ENCODE measurements around the gene FAHD2B.
"Not testable (repeated sequence)": the region's sequence is repeated elsewhere in the genome, so short reads cannot be mapped to it uniquely, and the experiment has no call there.

FAHD2B gene

DNA sequence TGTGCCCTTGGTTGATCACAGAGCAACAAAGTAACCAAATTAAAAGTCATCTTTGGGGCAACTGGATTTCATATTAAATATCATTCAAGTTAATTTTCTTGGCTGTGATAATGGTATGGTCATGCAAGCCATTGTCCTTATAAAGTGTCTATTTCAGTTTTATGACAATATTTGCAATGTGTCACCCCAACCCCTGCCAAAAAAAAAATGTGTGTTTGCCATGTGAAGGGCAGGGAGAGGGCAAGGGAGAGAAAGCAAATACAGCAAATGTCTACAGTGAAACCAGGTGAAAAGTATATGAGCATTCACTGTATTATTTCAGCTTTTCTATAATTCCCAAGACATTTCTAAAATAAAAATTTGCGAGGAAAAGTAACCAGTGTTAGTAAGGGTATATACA, 6.0 kb downstream of the FAHD2B start:
- not testable (repeated sequence) for H3K4me3 ChIP-seq (replicated peaks; ENCODE audit: low read depth, low read length); DNase-seq (ENCODE audit: extremely low read depth, low read depth)

GRCh38 chr2:97085093-97085492, 9.6 kb downstream of the FAHD2B start:
- not testable (repeated sequence) for H3K4me3 ChIP-seq (replicated peaks; ENCODE audit: low read depth, low read length); DNase-seq (ENCODE audit: extremely low read depth, low read depth)

DNA sequence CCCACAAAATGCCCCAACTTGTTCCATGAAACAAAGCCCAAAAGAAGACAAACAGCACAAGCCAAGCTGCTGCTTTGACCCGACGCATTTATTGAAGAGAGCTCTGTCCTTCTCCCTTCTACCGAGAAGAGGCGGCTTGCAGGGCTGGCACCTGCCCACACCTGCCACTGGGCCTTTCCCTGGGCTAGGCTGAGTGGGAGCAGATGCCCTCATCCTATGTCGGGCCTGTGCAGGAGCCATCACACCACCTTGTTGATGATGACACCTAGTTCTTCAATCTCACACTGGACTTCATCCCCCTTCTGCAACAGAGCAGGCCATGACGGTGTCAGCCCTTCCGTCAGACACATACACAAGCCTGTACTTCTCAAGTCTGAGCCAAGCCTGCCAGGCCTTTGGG, 11.2 kb downstream of the FAHD2B start:
- DNase-seq (ENCODE audit: extremely low read depth, low read depth); H3K4me3 ChIP-seq (replicated peaks; ENCODE audit: low read depth, low read length): not testable (repeated sequence)

DNA sequence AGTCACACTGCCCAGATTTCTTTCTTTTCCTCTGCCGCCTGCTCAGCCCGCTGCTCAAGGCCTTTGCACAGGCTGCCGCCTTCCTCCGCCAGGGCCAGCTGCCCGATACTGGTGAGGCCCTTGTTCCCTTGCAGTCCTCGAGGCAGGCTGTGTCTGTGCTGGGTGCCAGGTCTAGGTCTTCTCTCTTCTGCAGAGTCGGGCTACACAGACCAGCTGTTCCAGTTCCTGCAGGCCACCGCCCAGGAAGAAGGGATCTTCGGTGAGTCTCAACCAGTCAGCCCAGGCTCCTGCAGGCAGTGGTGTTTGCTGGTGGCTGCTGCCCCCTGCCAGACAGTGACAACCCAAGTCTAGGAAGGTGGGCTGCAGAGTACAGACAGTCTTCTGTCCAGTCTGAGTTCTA, 12.5 kb downstream of the FAHD2B start:
- DNase-seq (ENCODE audit: extremely low read depth, low read depth); H3K4me3 ChIP-seq (replicated peaks; ENCODE audit: low read depth, low read length): not testable (repeated sequence)

DNA sequence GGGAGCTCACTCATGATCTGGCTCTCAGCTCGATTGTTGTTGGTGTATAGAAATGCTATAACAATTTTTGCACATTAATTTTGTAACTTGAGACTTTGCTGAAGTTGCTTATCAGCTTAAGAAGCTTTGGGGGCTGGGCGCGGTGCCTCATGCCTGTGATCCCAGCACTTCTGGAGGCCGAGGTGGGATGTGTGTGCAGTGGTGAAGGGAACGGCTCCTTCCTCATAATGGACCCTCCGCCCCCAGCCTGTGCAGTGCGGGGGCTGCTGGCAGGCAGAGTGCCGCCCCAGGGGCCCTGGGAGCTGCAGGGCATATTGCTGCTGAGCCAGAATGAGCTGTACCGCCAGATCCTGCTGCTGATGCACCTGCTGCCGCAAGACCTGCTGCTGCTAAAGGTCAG, 13.8 kb downstream of the FAHD2B start:
- H3K4me3 ChIP-seq (replicated peaks; ENCODE audit: low read depth, low read length); DNase-seq (ENCODE audit: extremely low read depth, low read depth): not testable (repeated sequence)

DNA sequence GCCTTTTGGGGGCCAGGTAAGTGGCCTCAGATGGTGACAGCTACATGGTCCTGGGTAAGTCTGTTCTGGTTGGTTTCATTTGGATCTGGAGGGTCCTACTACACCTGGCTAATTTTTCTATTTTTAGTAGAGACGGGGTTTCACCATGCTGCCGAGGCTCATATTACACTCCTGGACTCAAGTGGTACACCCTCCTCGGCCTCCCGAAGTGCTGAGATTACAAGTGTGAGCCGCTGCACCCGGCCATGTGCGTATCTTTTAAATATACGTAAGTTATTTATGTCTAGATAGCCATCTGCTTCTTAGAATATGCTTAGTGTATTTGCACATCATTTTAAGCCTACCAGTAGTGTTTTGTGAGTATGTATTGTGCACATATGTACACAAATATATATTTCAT, 17.5 kb downstream of the FAHD2B start:
- DNase-seq (ENCODE audit: extremely low read depth, low read depth); H3K4me3 ChIP-seq (replicated peaks; ENCODE audit: low read depth, low read length): not testable (repeated sequence)

- H3K4me3 ChIP-seq (replicated peaks; ENCODE audit: low read depth, low read length); DNase-seq (ENCODE audit: extremely low read depth, low read depth): not testable (repeated sequence)
These were observed 23.8 kb downstream of the FAHD2B start for GRCh38 chr2:97070915-97071314.

DNA sequence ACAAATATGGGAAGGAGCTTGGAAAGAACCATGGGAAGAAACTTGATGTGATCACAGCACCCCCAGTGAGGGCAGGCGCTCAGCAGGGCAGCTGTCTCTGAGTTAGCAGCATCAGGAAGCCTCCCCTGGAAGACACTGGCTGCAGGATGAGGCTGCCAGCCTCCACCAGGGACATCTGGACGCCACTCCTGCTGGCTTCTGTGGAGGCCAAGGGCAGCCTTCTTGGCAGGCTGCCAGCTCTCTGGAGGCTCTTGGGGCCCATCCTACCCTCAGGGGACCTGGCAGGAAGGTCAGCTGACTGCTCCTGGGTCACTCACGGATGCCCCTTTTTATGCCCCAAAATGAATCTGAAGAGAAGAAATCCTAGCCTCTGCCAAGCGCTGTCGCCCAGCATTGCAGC, 26.0 kb downstream of the FAHD2B start:
- not testable (repeated sequence) for H3K4me3 ChIP-seq (replicated peaks; ENCODE audit: low read depth, low read length); DNase-seq (ENCODE audit: extremely low read depth, low read depth)

- no peak overlapping the region for H3K4me3 ChIP-seq (replicated peaks; ENCODE audit: low read depth, low read length)
- TF ChIP-seq, protein P1, sequence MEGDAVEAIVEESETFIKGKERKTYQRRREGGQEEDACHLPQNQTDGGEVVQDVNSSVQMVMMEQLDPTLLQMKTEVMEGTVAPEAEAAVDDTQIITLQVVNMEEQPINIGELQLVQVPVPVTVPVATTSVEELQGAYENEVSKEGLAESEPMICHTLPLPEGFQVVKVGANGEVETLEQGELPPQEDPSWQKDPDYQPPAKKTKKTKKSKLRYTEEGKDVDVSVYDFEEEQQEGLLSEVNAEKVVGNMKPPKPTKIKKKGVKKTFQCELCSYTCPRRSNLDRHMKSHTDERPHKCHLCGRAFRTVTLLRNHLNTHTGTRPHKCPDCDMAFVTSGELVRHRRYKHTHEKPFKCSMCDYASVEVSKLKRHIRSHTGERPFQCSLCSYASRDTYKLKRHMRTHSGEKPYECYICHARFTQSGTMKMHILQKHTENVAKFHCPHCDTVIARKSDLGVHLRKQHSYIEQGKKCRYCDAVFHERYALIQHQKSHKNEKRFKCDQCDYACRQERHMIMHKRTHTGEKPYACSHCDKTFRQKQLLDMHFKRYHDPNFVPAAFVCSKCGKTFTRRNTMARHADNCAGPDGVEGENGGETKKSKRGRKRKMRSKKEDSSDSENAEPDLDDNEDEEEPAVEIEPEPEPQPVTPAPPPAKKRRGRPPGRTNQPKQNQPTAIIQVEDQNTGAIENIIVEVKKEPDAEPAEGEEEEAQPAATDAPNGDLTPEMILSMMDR (IDR thresholded peaks at IDR 0.05; ENCODE audit: low read depth, low read length, missing control alignments), result no peak
- no peak for DNase-seq (ENCODE audit: extremely low read depth, low read depth)
These were observed 26.6 kb downstream of the FAHD2B start for GRCh38 chr2:97068074-97068473.

- H3K4me3 ChIP-seq (replicated peaks; ENCODE audit: low read depth, low read length), result no peak overlapping the region
- DNase-seq (ENCODE audit: extremely low read depth, low read depth), result no peak
- TF ChIP-seq, protein P1 (IDR thresholded peaks at IDR 0.05; ENCODE audit: low read depth, low read length, missing control alignments), result no peak
These were observed 27.2 kb downstream of the FAHD2B start for GRCh38 chr2:97067279-97068004.

DNA sequence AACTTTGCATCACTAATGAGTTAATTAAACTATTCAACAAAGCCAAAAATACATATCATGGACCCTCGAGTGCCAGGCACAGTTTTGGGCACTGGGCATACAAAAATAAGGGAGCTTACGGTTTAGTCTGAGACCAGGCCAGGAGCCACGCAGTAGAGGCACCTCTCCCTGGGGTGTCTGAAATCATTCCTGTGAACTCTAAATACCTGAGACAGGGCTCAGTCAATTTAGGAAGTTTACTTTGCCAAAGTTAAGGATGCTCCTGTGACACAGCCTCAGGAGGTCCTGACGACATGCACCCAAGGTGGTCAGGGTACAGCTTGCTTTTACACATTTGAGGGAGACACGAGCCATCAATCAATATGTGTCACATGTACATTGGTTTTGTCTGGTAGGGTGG, 28.7 kb downstream of the FAHD2B start:
- not testable (repeated sequence) for DNase-seq (ENCODE audit: extremely low read depth, low read depth); H3K4me3 ChIP-seq (replicated peaks; ENCODE audit: low read depth, low read length)

DNA sequence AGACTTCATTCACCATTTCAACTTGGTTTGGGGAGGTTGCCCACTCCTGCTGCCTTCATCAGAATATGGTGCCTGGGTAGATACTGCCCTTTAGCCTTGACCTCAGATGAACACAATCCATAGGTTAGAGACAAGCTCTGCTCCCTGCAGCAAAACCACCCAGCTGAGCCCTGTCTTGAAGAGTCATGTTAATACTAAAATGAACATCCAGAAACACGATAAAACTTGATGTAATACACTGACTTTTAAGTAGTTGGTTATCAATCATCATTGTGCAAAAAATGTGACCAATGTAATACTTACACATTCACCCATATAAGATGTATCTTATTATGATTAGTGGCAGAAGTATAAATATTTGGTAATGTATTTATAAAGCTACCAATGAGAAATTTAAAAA, 32.7 kb downstream of the FAHD2B start:
- H3K4me3 ChIP-seq (replicated peaks; ENCODE audit: low read depth, low read length); DNase-seq (ENCODE audit: extremely low read depth, low read depth): not testable (repeated sequence)

GRCh38 chr2:97059782-97060181, 34.9 kb downstream of the FAHD2B start:
- DNase-seq (ENCODE audit: extremely low read depth, low read depth); H3K4me3 ChIP-seq (replicated peaks; ENCODE audit: low read depth, low read length): not testable (repeated sequence)

DNA sequence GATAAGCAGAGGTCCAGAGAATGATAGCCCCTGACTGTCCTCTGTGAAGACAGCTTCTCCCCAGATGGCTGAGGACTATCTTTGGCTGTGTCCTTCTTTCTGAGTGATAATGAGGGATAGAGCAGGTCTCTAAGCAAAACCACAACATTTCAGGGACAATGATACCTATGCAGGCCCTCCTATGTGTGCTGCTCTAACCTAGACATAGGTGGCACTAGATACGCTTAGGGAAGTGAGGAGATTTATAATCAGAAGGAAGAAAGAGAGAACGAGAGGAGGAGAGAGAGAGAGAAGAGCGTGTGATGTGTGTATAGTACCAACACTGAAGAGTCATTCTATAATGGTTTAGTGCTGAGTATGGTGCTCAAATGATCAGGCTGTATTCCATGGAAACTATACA, 38.5 kb downstream of the FAHD2B start:
- not testable (repeated sequence) for H3K4me3 ChIP-seq (replicated peaks; ENCODE audit: low read depth, low read length); DNase-seq (ENCODE audit: extremely low read depth, low read depth)

- H3K4me3 ChIP-seq (replicated peaks; ENCODE audit: low read depth, low read length); DNase-seq (ENCODE audit: extremely low read depth, low read depth): not testable (repeated sequence)
These were observed 44.6 kb downstream of the FAHD2B start for GRCh38 chr2:97050032-97050431.

DNA sequence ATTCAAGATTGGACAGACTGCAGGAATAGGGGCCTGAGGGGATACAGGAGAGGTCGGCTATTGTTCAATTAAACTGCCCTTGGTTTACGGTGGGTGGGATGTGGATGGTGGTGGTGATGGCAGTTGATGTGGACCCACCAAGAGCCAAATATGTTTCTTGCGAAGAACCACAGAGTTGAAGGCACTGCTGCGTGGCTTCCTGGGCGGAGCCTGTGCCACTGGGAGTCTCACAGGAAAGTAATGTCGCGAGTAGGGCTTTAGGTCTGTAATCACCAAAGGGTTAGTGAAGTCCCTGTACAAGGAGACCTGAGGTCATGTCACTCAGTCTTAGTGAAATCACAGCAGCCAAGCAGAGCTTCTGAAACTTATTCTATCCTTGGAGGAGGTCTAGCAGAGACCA, 46.2 kb downstream of the FAHD2B start:
- DNase-seq (ENCODE audit: extremely low read depth, low read depth); H3K4me3 ChIP-seq (replicated peaks; ENCODE audit: low read depth, low read length): not testable (repeated sequence)

- not testable (repeated sequence) for H3K4me3 ChIP-seq (replicated peaks; ENCODE audit: low read depth, low read length); DNase-seq (ENCODE audit: extremely low read depth, low read depth)
These were observed 48.0 kb downstream of the FAHD2B start for GRCh38 chr2:97046676-97047075.
